OCI-LY3 (cell line): ENCODE data around the gene PLEKHA6.

Experiments used
- H2AFZ ChIP-seq: fragments of 200-600, 300-600 bp; shearing (Covaris generic); 2 replicates; pipeline ENCODE4 v1.6.0; 2014; ENCODE audit warnings: antibody characterized with exemption, low read depth, low read length
- H3K27ac ChIP-seq: fragments of 200-600, 300-600 bp; sonication (generic); 2 replicates; pipeline ENCODE4 v1.5.1; 2014; ENCODE audit warnings: mild to moderate bottlenecking, low read length, moderate library complexity, mixed read lengths
- H3K27me3 ChIP-seq: fragments of 200-600, 300-600 bp; sonication (generic); 2 replicates; pipeline ENCODE4 v1.6.1; 2014; ENCODE audit warnings: low read depth, low read length, mixed read lengths
- H3K36me3 ChIP-seq: fragments of 200-600, 300-600 bp; sonication (generic); replicated peaks from 2 replicates; pipeline ENCODE3; 2014; ENCODE audit warnings: low read depth, low read length, mixed read lengths
- H3K4me1 ChIP-seq: fragments of 300-600, 200-600 bp; sonication (generic); 2 replicates; pipeline ENCODE4 v1.6.1; 2014; ENCODE audit warnings: low read length, mixed read lengths
- H3K4me2 ChIP-seq: fragments of 200-600, 300-600 bp; sonication (generic); 2 replicates; pipeline ENCODE4 v1.6.1; 2014; ENCODE audit warnings: low read length, mixed read lengths
- H3K4me3 ChIP-seq: fragments of 300-600, 200-600 bp; sonication (generic); 2 replicates; pipeline ENCODE4 v1.5.1; 2014; ENCODE audit warnings: antibody characterized with exemption, mild to moderate bottlenecking, low read length, moderate library complexity
- H3K79me2 ChIP-seq: fragments of 300-600, 200-600 bp; shearing (Covaris generic); 2 replicates; pipeline ENCODE4 v1.6.1; 2014; ENCODE audit warnings: mild to moderate bottlenecking, low read length, mixed read lengths
- H3K9ac ChIP-seq: fragments of 300-600, 200-600 bp; shearing (Covaris generic); 2 replicates; pipeline ENCODE4 v1.6.0; 2014; ENCODE audit warnings: mild to moderate bottlenecking, low read length, moderate library complexity
- H3K9me3 ChIP-seq: fragments of 200-600, 300-600 bp; shearing (Covaris generic); 2 replicates; pipeline ENCODE4 v1.6.1; 2014; ENCODE audit warnings: low read length, mixed read lengths; ENCODE audit not compliant: insufficient read depth
- H4K20me1 ChIP-seq: fragments of 200-600, 300-600 bp; sonication (generic); 2 replicates; pipeline ENCODE4 v1.6.1; 2016; ENCODE audit warnings: low read length, mixed read lengths; ENCODE audit not compliant: insufficient read depth
- CTCF ChIP-seq: fragments of 200-600, 300-600 bp; sonication (generic); IDR thresholded peaks from 2 replicates; pipeline ENCODE4 v1.5.1; 2014; ENCODE audit warnings: antibody characterized with exemption, low read length, low read depth
- EZH2phosphoT487 ChIP-seq: fragments of 200-600 bp; shearing (Covaris generic); IDR thresholded peaks from 2 replicates; pipeline ENCODE4 v1.6.1; 2018; ENCODE audit warnings: antibody characterized with exemption, mixed run types, low read depth

The PLEKHA6 gene

GRCh38 chr1:204278958-204279357 is 80.8 kb downstream of the PLEKHA6 start:
- H2AFZ ChIP-seq, result no peak overlapping the region
- H3K4me1 ChIP-seq, result no peaks in the 10 kb centered on the region
- no peaks in the 10 kb centered on the region for H3K79me2 ChIP-seq
- H3K9me3 ChIP-seq, result no peaks in the 10 kb centered on the region
- H4K20me1 ChIP-seq, result no peaks in the 10 kb centered on the region
- no peaks in the 10 kb centered on the region for H3K36me3 ChIP-seq
- no peak overlapping the region for H3K4me3 ChIP-seq
- H3K27me3 ChIP-seq, result peaks cover 89% of the 10 kb centered on the region
- no peak overlapping the region for H3K4me2 ChIP-seq
- TF ChIP-seq EZH2phosphoT487 (no peak), CTCF (no peak)
- H3K9ac ChIP-seq, result no peak overlapping the region
- no peak overlapping the region for H3K27ac ChIP-seq

GRCh38 chr1:204278251-204278650 is 81.5 kb downstream of the PLEKHA6 start:
- Histone ChIP-seq H2AFZ (no peak overlapping the region), H4K20me1 (no peaks in the 10 kb centered on the region), H3K27me3 (peaks cover 92% of the 10 kb centered on the region), H3K27ac (no peak overlapping the region), H3K9ac (no peak overlapping the region), H3K4me2 (no peak overlapping the region), H3K36me3 (no peaks in the 10 kb centered on the region), H3K79me2 (no peaks in the 10 kb centered on the region), H3K4me1 (no peaks in the 10 kb centered on the region), H3K9me3 (no peaks in the 10 kb centered on the region), H3K4me3 (no peak overlapping the region)
- no peak for TF ChIP-seq EZH2phosphoT487
- no peak for TF ChIP-seq CTCF

- Histone ChIP-seq H3K79me2 (no peaks in the 10 kb centered on the region), H3K4me3 (no peak overlapping the region)
Observed at GRCh38 chr1:204277563-204278219, 82.0 kb downstream of the PLEKHA6 start.

More at GRCh38 chr1:204277563-204278219, 82.0 kb downstream of the PLEKHA6 start:
- Histone ChIP-seq H3K9ac (no peak overlapping the region), H2AFZ (no peak overlapping the region), H3K36me3 (no peaks in the 10 kb centered on the region), H3K27ac (no peak overlapping the region), H3K27me3 (peaks cover 94% of the 10 kb centered on the region), H3K4me2 (no peak overlapping the region), H4K20me1 (no peaks in the 10 kb centered on the region), H3K9me3 (no peaks in the 10 kb centered on the region), H3K4me1 (no peaks in the 10 kb centered on the region)
- TF ChIP-seq EZH2phosphoT487, result no peak
- TF ChIP-seq CTCF, result no peak
